ENCODE data around the gene USP17L17. TPM values are rescaled to one million over a fixed set of nuclear protein-coding genes. Genes with fewer than 3 reads are reported as not detected.
"Not testable (repeated sequence)": the region's sequence is repeated elsewhere in the genome, so short reads cannot be mapped to it uniquely, and the experiment has no call there.

The USP17L17 gene
- total RNA-seq (2021) (not detected in 2 replicates), Bru-seq, nascent RNA (not detected), BruChase-seq, experiment 1, labeled RNA remaining after a 2-hour chase (not detected), BruChase-seq, experiment 2, labeled RNA remaining after a 6-hour chase (not detected)
- long read RNA-seq, result 0 reads

GRCh38 chr4:9243579-9243978 lies at the start of gene USP17L17:
USP17L17 (plus strand) TSS chr4:9243879; CDS start chr4:9243879, 0 bp downstream.
- H3K27me3 ChIP-seq (replicated peaks; ENCODE audit: insufficient read depth, low read depth, low read length, poor library complexity); H3K27ac ChIP-seq (ENCODE audit: low read depth, low read length, poor library complexity, severe bottlenecking); BruUV-seq (replicated peaks); H3K9me3 ChIP-seq (ENCODE audit: low read depth, low read length, poor library complexity, severe bottlenecking); POLR2A ChIA-PET (ENCODE audit: low non-redundant PET); DNase-seq (ENCODE audit: low spot score); CTCF ChIA-PET; H3K4me3 ChIP-seq (ENCODE audit: low read depth, low read length, poor library complexity, severe bottlenecking); H3K4me1 ChIP-seq (ENCODE audit: insufficient read depth, low read length, poor library complexity, severe bottlenecking); intact Hi-C loops (cut with micrococcal nuclease; ENCODE audit: unreplicated experiment); H3K36me3 ChIP-seq (ENCODE audit: insufficient read depth, low read length, poor library complexity, severe bottlenecking): not testable (repeated sequence)

- intact Hi-C loops (cut with micrococcal nuclease; ENCODE audit: unreplicated experiment); CTCF ChIA-PET; H3K9me3 ChIP-seq (ENCODE audit: low read depth, low read length, poor library complexity, severe bottlenecking); H3K27ac ChIP-seq (ENCODE audit: low read depth, low read length, poor library complexity, severe bottlenecking); POLR2A ChIA-PET (ENCODE audit: low non-redundant PET); H3K4me1 ChIP-seq (ENCODE audit: insufficient read depth, low read length, poor library complexity, severe bottlenecking); H3K27me3 ChIP-seq (replicated peaks; ENCODE audit: insufficient read depth, low read depth, low read length, poor library complexity); DNase-seq (ENCODE audit: low spot score); BruUV-seq (replicated peaks); H3K36me3 ChIP-seq (ENCODE audit: insufficient read depth, low read length, poor library complexity, severe bottlenecking); H3K4me3 ChIP-seq (ENCODE audit: low read depth, low read length, poor library complexity, severe bottlenecking): not testable (repeated sequence)
Observed at GRCh38 chr4:9210357-9210756, 33.3 kb upstream of the USP17L17 start, which contains the start of gene USP17L10. USP17L10 (plus strand) TSS chr4:9210657; CDS start chr4:9210657, 0 bp downstream.

GRCh38 chr4:9214701-9215100 lies 29.0 kb upstream of the USP17L17 start:
- POLR2A ChIA-PET (ENCODE audit: low non-redundant PET); H3K36me3 ChIP-seq (ENCODE audit: insufficient read depth, low read length, poor library complexity, severe bottlenecking); intact Hi-C loops (cut with micrococcal nuclease; ENCODE audit: unreplicated experiment); H3K4me3 ChIP-seq (ENCODE audit: low read depth, low read length, poor library complexity, severe bottlenecking); BruUV-seq (replicated peaks); DNase-seq (ENCODE audit: low spot score); H3K27ac ChIP-seq (ENCODE audit: low read depth, low read length, poor library complexity, severe bottlenecking); CTCF ChIA-PET; H3K4me1 ChIP-seq (ENCODE audit: insufficient read depth, low read length, poor library complexity, severe bottlenecking); H3K9me3 ChIP-seq (ENCODE audit: low read depth, low read length, poor library complexity, severe bottlenecking); H3K27me3 ChIP-seq (replicated peaks; ENCODE audit: insufficient read depth, low read depth, low read length, poor library complexity): not testable (repeated sequence)

GRCh38 chr4:9215105-9215504 lies 28.6 kb upstream of the USP17L17 start, which contains the start of gene USP17L11:
USP17L11 (plus strand) TSS chr4:9215405; CDS start chr4:9215405, 0 bp downstream.
- CTCF ChIA-PET; H3K4me1 ChIP-seq (ENCODE audit: insufficient read depth, low read length, poor library complexity, severe bottlenecking); H3K36me3 ChIP-seq (ENCODE audit: insufficient read depth, low read length, poor library complexity, severe bottlenecking); H3K4me3 ChIP-seq (ENCODE audit: low read depth, low read length, poor library complexity, severe bottlenecking); BruUV-seq (replicated peaks); H3K27me3 ChIP-seq (replicated peaks; ENCODE audit: insufficient read depth, low read depth, low read length, poor library complexity); intact Hi-C loops (cut with micrococcal nuclease; ENCODE audit: unreplicated experiment); DNase-seq (ENCODE audit: low spot score); POLR2A ChIA-PET (ENCODE audit: low non-redundant PET); H3K9me3 ChIP-seq (ENCODE audit: low read depth, low read length, poor library complexity, severe bottlenecking); H3K27ac ChIP-seq (ENCODE audit: low read depth, low read length, poor library complexity, severe bottlenecking): not testable (repeated sequence)

- H3K9me3 ChIP-seq (ENCODE audit: low read depth, low read length, poor library complexity, severe bottlenecking); H3K27ac ChIP-seq (ENCODE audit: low read depth, low read length, poor library complexity, severe bottlenecking); H3K36me3 ChIP-seq (ENCODE audit: insufficient read depth, low read length, poor library complexity, severe bottlenecking); intact Hi-C loops (cut with micrococcal nuclease; ENCODE audit: unreplicated experiment); H3K4me1 ChIP-seq (ENCODE audit: insufficient read depth, low read length, poor library complexity, severe bottlenecking); H3K27me3 ChIP-seq (replicated peaks; ENCODE audit: insufficient read depth, low read depth, low read length, poor library complexity); CTCF ChIA-PET; H3K4me3 ChIP-seq (ENCODE audit: low read depth, low read length, poor library complexity, severe bottlenecking); POLR2A ChIA-PET (ENCODE audit: low non-redundant PET); BruUV-seq (replicated peaks); DNase-seq (ENCODE audit: low spot score): not testable (repeated sequence)
Observed at GRCh38 chr4:9219852-9220251, 23.8 kb upstream of the USP17L17 start, which contains the start of gene USP17L12. USP17L12 (plus strand) TSS chr4:9220152; CDS start chr4:9220152, 0 bp downstream.

- not testable (repeated sequence) for BruUV-seq (replicated peaks)
Observed at GRCh38 chr4:9224596-9224995, 19.1 kb upstream of the USP17L17 start, which contains the start of gene USP17L13. USP17L13 (plus strand) TSS chr4:9224896; CDS start chr4:9224896, 0 bp downstream.

GRCh38 chr4:9230249-9230648 lies 13.4 kb upstream of the USP17L17 start:
- DNase-seq (ENCODE audit: low spot score); H3K27me3 ChIP-seq (replicated peaks; ENCODE audit: insufficient read depth, low read depth, low read length, poor library complexity); intact Hi-C loops (cut with micrococcal nuclease; ENCODE audit: unreplicated experiment); CTCF ChIA-PET; H3K4me1 ChIP-seq (ENCODE audit: insufficient read depth, low read length, poor library complexity, severe bottlenecking); BruUV-seq (replicated peaks); H3K9me3 ChIP-seq (ENCODE audit: low read depth, low read length, poor library complexity, severe bottlenecking); H3K27ac ChIP-seq (ENCODE audit: low read depth, low read length, poor library complexity, severe bottlenecking); H3K4me3 ChIP-seq (ENCODE audit: low read depth, low read length, poor library complexity, severe bottlenecking); H3K36me3 ChIP-seq (ENCODE audit: insufficient read depth, low read length, poor library complexity, severe bottlenecking); POLR2A ChIA-PET (ENCODE audit: low non-redundant PET): not testable (repeated sequence)

More at GRCh38 chr4:9224596-9224995, 19.1 kb upstream of the USP17L17 start, which contains the start of gene USP17L13:
- H3K27ac ChIP-seq (ENCODE audit: low read depth, low read length, poor library complexity, severe bottlenecking); H3K27me3 ChIP-seq (replicated peaks; ENCODE audit: insufficient read depth, low read depth, low read length, poor library complexity); H3K4me1 ChIP-seq (ENCODE audit: insufficient read depth, low read length, poor library complexity, severe bottlenecking); DNase-seq (ENCODE audit: low spot score); H3K9me3 ChIP-seq (ENCODE audit: low read depth, low read length, poor library complexity, severe bottlenecking); CTCF ChIA-PET; H3K4me3 ChIP-seq (ENCODE audit: low read depth, low read length, poor library complexity, severe bottlenecking); H3K36me3 ChIP-seq (ENCODE audit: insufficient read depth, low read length, poor library complexity, severe bottlenecking); POLR2A ChIA-PET (ENCODE audit: low non-redundant PET); intact Hi-C loops (cut with micrococcal nuclease; ENCODE audit: unreplicated experiment): not testable (repeated sequence)

GRCh38 chr4:9234085-9234484 lies 9.6 kb upstream of the USP17L17 start, which contains the start of gene USP17L15:
USP17L15 (plus strand) TSS chr4:9234385; CDS start chr4:9234385, 0 bp downstream.
- H3K9me3 ChIP-seq (ENCODE audit: low read depth, low read length, poor library complexity, severe bottlenecking); DNase-seq (ENCODE audit: low spot score); CTCF ChIA-PET; H3K4me1 ChIP-seq (ENCODE audit: insufficient read depth, low read length, poor library complexity, severe bottlenecking); H3K27ac ChIP-seq (ENCODE audit: low read depth, low read length, poor library complexity, severe bottlenecking); H3K36me3 ChIP-seq (ENCODE audit: insufficient read depth, low read length, poor library complexity, severe bottlenecking); H3K4me3 ChIP-seq (ENCODE audit: low read depth, low read length, poor library complexity, severe bottlenecking); H3K27me3 ChIP-seq (replicated peaks; ENCODE audit: insufficient read depth, low read depth, low read length, poor library complexity); POLR2A ChIA-PET (ENCODE audit: low non-redundant PET); intact Hi-C loops (cut with micrococcal nuclease; ENCODE audit: unreplicated experiment); BruUV-seq (replicated peaks): not testable (repeated sequence)

Measured in A673 (cell line).